Measurements from ENCODE around the gene SLC10A6.

Gene SLC10A6

GRCh38 chr4:86848136-86848535, 1.0 kb downstream of the SLC10A6 start:
- no peak for DNase-seq (ENCODE audit: low read depth in 2 of 2)

GRCh38 chr4:86847571-86847970, 1.6 kb downstream of the SLC10A6 start:
- no peak for DNase-seq (ENCODE audit: low read depth in 2 of 2)

GRCh38 chr4:86846921-86847320, 2.3 kb downstream of the SLC10A6 start:
- DNase-seq (ENCODE audit: low read depth in 2 of 2): no peak

GRCh38 chr4:86845593-86845992, 3.6 kb downstream of the SLC10A6 start:
- DNase-seq (ENCODE audit: low read depth in 2 of 2): no peak

GRCh38 chr4:86841309-86841708, 7.9 kb downstream of the SLC10A6 start:
- DNase-seq (ENCODE audit: low read depth in 2 of 2): no peak

GRCh38 chr4:86840858-86841257, 8.3 kb downstream of the SLC10A6 start:
- DNase-seq (ENCODE audit: low read depth in 2 of 2): no peak

GRCh38 chr4:86837691-86838503, 11.3 kb downstream of the SLC10A6 start:
- no peak for DNase-seq (ENCODE audit: low read depth in 2 of 2)

GRCh38 chr4:86835677-86836076, 13.5 kb downstream of the SLC10A6 start:
- no peak for DNase-seq (ENCODE audit: low read depth in 2 of 2)

- no peak for DNase-seq (ENCODE audit: low read depth in 2 of 2)
These were observed 14.3 kb downstream of the SLC10A6 start for GRCh38 chr4:86834901-86835300.

GRCh38 chr4:86833615-86834014, 15.6 kb downstream of the SLC10A6 start:
- no peak for DNase-seq (ENCODE audit: low read depth in 2 of 2)

GRCh38 chr4:86831262-86832130, 17.7 kb downstream of the SLC10A6 start:
- DNase-seq (ENCODE audit: low read depth in 2 of 2): no peak

- no peak for DNase-seq (ENCODE audit: low read depth in 2 of 2)
These were observed 23.7 kb downstream of the SLC10A6 start for GRCh38 chr4:86825511-86825910.

- no peak for DNase-seq (ENCODE audit: low read depth in 2 of 2)
These were observed 27.0 kb downstream of the SLC10A6 start for GRCh38 chr4:86822136-86822535.

GRCh38 chr4:86821151-86821550, 28.0 kb downstream of the SLC10A6 start:
- DNase-seq (ENCODE audit: low read depth in 2 of 2): no peak

- no peak for DNase-seq (ENCODE audit: low read depth in 2 of 2)
These were observed 29.6 kb downstream of the SLC10A6 start for GRCh38 chr4:86819561-86819960.

- no peak for DNase-seq (ENCODE audit: low read depth in 2 of 2)
These were observed 30.3 kb downstream of the SLC10A6 start for GRCh38 chr4:86818841-86819240.

GRCh38 chr4:86818211-86818610, 31.0 kb downstream of the SLC10A6 start:
- DNase-seq (ENCODE audit: low read depth in 2 of 2): no peak

GRCh38 chr4:86816501-86817273, 32.5 kb downstream of the SLC10A6 start:
- no peak for DNase-seq (ENCODE audit: low read depth in 2 of 2)

- DNase-seq (ENCODE audit: low read depth in 2 of 2): no peak
These were observed 33.5 kb downstream of the SLC10A6 start for GRCh38 chr4:86815653-86816052.

GRCh38 chr4:86810847-86811246, 38.3 kb downstream of the SLC10A6 start:
- DNase-seq (ENCODE audit: low read depth in 2 of 2): no peak

- DNase-seq (ENCODE audit: low read depth in 2 of 2): no peak
These were observed 39.4 kb downstream of the SLC10A6 start for GRCh38 chr4:86809809-86810208.

- no peak for DNase-seq (ENCODE audit: low read depth in 2 of 2)
These were observed 58.1 kb downstream of the SLC10A6 start for GRCh38 chr4:86791126-86791525.

Measured in stimulated activated CD8-positive, alpha-beta memory T cell treated with anti-CD3 and anti-CD28 coated beads, Interleukin-2, amount 100 ng/mL, for 48 hours (primary cell).